GM10248 (cell line): Measurements from ENCODE around the gene ZNF438.

Experiments
- CTCF ChIA-PET: fragments of 300-600 bp; sonication (Branson Sonifier 250); formaldehyde crosslinking; extraction: SDS; loops from one replicate; lab custom pipeline; 2021; ENCODE audit warnings: antibody characterized with exemption; lab: Yijun Ruan, JAX
- POLR2A ChIA-PET: fragments of 350-650 bp; sonication (Branson Sonifier 250); formaldehyde crosslinking; extraction: SDS; loops from one replicate; lab custom pipeline; 2020; ENCODE audit warnings: antibody characterized with exemption; lab: Yijun Ruan, JAX
- DNase-seq: peaks from one replicate; pipeline ENCODE4 v3.0.0; 2012; ENCODE audit errors: extremely low spot score
- TF ChIP-seq, protein P1 (sequence below): IDR thresholded peaks from 2 replicates; pipeline ENCODE4 v1.5.1; 2012; ENCODE audit warnings: mild to moderate bottlenecking, low read depth; ENCODE audit errors: extremely low read depth, missing control alignments, control extremely low read depth

Gene ZNF438

DNA sequence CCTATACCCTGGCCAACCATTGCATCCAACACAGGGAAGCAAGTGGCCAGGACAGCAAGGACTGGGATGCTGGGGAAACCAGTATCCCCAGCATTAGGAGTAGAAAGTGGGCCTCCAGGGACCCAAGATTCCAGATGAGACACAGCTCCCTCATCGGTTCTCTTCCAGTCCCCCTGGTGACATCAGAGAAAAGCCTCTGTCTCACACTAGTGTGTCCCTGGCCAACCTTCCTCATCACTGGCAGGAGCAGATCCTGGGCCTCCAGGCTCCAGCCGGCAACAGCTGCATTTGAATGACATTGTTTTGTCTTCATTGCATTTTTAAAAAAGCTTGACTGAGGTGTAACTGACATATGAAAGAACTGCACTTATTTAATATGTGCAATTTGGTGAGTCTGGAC, 224.8 kb downstream of the ZNF438 start:
- ChIA-PET CTCF (interaction anchor here (1.2 kb wide), 1 partner anchor 22 kb away, joined by 5 read pairs; no protein-coding TSS in a partner anchor), POLR2A (no interaction called here)
- TF ChIP-seq, protein P1, sequence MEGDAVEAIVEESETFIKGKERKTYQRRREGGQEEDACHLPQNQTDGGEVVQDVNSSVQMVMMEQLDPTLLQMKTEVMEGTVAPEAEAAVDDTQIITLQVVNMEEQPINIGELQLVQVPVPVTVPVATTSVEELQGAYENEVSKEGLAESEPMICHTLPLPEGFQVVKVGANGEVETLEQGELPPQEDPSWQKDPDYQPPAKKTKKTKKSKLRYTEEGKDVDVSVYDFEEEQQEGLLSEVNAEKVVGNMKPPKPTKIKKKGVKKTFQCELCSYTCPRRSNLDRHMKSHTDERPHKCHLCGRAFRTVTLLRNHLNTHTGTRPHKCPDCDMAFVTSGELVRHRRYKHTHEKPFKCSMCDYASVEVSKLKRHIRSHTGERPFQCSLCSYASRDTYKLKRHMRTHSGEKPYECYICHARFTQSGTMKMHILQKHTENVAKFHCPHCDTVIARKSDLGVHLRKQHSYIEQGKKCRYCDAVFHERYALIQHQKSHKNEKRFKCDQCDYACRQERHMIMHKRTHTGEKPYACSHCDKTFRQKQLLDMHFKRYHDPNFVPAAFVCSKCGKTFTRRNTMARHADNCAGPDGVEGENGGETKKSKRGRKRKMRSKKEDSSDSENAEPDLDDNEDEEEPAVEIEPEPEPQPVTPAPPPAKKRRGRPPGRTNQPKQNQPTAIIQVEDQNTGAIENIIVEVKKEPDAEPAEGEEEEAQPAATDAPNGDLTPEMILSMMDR: no peak
- no peak for DNase-seq

- no peak for DNase-seq
- TF ChIP-seq, protein P1: no peak
- CTCF ChIA-PET: interaction anchor here (1.0 to 2.0 kb wide), 3 partner anchors 10 to 20 kb away, joined by 3 to 8 read pairs (median 5); no protein-coding TSS in a partner anchor
- POLR2A ChIA-PET: no interaction called here
Observed at GRCh38 chr10:30805061-30805460, 226.6 kb downstream of the ZNF438 start.

- CTCF ChIA-PET: interaction anchor here (0.9 to 2.0 kb wide), 4 partner anchors 11 to 536 kb away, joined by 3 to 8 read pairs (median 4); no protein-coding TSS in a partner anchor
- POLR2A ChIA-PET: no interaction called here
- DNase-seq: no peak
- TF ChIP-seq, protein P1: no peak
Observed at GRCh38 chr10:30804478-30805055, 227.1 kb downstream of the ZNF438 start.

- ChIA-PET CTCF (interaction anchor here (0.9 to 2.0 kb wide), 4 partner anchors 12 to 537 kb away, joined by 3 to 8 read pairs (median 4); no protein-coding TSS in a partner anchor), POLR2A (no interaction called here)
- TF ChIP-seq, protein P1: no peak
- DNase-seq: no peak
Observed at GRCh38 chr10:30803892-30804322, 227.8 kb downstream of the ZNF438 start.

- no peak for DNase-seq
Observed at GRCh38 chr10:30803058-30803457, 228.6 kb downstream of the ZNF438 start.

DNA sequence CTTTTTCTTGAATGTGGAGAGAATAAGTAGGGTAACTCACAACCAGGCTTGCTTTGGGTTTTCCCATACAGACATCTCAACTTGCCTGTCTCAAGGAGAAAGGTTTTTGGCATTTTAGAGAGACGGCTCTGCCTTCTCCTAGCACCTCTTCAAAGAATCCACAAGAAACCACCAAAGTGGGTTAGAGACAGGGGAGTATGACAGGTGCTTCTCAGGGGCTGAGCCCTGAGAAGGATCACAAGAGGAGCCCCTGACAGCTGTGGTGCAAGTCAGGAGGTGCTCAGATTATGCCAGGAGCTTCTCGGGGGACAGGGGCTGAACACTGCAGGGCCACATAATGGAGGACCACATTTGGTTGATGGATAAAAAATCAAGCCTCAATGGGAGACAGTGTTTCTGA, 231.3 kb downstream of the ZNF438 start:
- CTCF ChIA-PET: no interaction called here
- POLR2A ChIA-PET: no interaction called here
- no peak for DNase-seq
- TF ChIP-seq, protein P1: no peak

More at GRCh38 chr10:30803058-30803457, 228.6 kb downstream of the ZNF438 start:
- TF ChIP-seq, protein P1: no peak
- POLR2A ChIA-PET: no interaction called here
- CTCF ChIA-PET: interaction anchor here (2.0 kb wide), 1 partner anchor 18 kb away, joined by 8 read pairs; no protein-coding TSS in a partner anchor
